OCI-LY7 (cell line): Measurements from ENCODE around the gene SLC22A16.
"Not testable (repeated sequence)": the region's sequence is repeated elsewhere in the genome, so short reads cannot be mapped to it uniquely, and the experiment has no call there.

ENCODE experiments used
- EZH2phosphoT487 ChIP-seq: fragments of 200-600 bp; sonication (generic); IDR thresholded peaks from 2 replicates; pipeline ENCODE4 v1.6.1; 2018; ENCODE audit warnings: low read depth, borderline replicate concordance, mild to moderate bottlenecking, mixed run types, antibody characterized with exemption, low read length, moderate library complexity, mixed read lengths
- TF ChIP-seq, protein P1 (sequence below): fragments of 200-600 bp; sonication (generic); conservative IDR thresholded peaks from 2 replicates; pipeline ENCODE4 v1.5.1; 2014; ENCODE audit warnings: mild to moderate bottlenecking, antibody characterized with exemption, low read length, moderate library complexity, mixed read lengths

GRCh38 chr6:110487968-110488381 lies 11.6 kb upstream of the SLC22A16 start:
- TF ChIP-seq, protein P1, sequence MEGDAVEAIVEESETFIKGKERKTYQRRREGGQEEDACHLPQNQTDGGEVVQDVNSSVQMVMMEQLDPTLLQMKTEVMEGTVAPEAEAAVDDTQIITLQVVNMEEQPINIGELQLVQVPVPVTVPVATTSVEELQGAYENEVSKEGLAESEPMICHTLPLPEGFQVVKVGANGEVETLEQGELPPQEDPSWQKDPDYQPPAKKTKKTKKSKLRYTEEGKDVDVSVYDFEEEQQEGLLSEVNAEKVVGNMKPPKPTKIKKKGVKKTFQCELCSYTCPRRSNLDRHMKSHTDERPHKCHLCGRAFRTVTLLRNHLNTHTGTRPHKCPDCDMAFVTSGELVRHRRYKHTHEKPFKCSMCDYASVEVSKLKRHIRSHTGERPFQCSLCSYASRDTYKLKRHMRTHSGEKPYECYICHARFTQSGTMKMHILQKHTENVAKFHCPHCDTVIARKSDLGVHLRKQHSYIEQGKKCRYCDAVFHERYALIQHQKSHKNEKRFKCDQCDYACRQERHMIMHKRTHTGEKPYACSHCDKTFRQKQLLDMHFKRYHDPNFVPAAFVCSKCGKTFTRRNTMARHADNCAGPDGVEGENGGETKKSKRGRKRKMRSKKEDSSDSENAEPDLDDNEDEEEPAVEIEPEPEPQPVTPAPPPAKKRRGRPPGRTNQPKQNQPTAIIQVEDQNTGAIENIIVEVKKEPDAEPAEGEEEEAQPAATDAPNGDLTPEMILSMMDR = not testable (repeated sequence)
- not testable (repeated sequence) for TF ChIP-seq EZH2phosphoT487
